ENCODE results near the gene DRAXIN. TPM values are rescaled to one million over a fixed set of nuclear protein-coding genes. Genes with fewer than 3 reads are reported as not detected.

Gene DRAXIN
- total RNA-seq, 4 donors from 2014 or later: 0.08 to 0.16 (median 0.12) TPM; not detected in 1

- H3K9me3 ChIP-seq: no peaks in the 10 kb centered on the region
- no peaks in the 10 kb centered on the region for H3K36me3 ChIP-seq
- no peak for ATAC-seq
- TF ChIP-seq EP300 (IDR thresholded peaks at IDR 0.05) (no peak), CTCF (IDR thresholded peaks at IDR 0.05) (peak in 3 of 4 experiments; percentile 42 to 73 (median 54))
- no peak overlapping the region for H3K27ac ChIP-seq
- 33 to 46% methylated on average over 3 to 7 of the region's 8 CpGs for WGBS, 2 donors (ENCODE audit: low coverage in 1 of 2)
- peaks cover 0 to 33% (median 18%) of the 10 kb centered on the region in 3 donors for H3K4me1 ChIP-seq
- no peak overlapping the region for H3K4me3 ChIP-seq
- H3K27me3 ChIP-seq: peaks cover 66% of the 10 kb centered on the region
Observed at GRCh38 chr1:11645670-11646265, 45.7 kb upstream of the DRAXIN start.

GRCh38 chr1:11646317-11646716 is 45.2 kb upstream of the DRAXIN start:
- ATAC-seq: no peak
- 88% methylated on average over 4 to 8 of the region's 9 CpGs for WGBS, 2 donors (ENCODE audit: low coverage in 1 of 2)
- Histone ChIP-seq H3K4me1 (peaks cover 0 to 37% (median 18%) of the 10 kb centered on the region in 3 donors), H3K27ac (no peak overlapping the region), H3K9me3 (no peaks in the 10 kb centered on the region), H3K4me3 (no peak overlapping the region), H3K36me3 (no peaks in the 10 kb centered on the region), H3K27me3 (peaks cover 62% of the 10 kb centered on the region)
- TF ChIP-seq POLR2AphosphoS5 (IDR thresholded peaks at IDR 0.05) (no peak), CTCF (IDR thresholded peaks at IDR 0.05) (no peak), POLR2A (IDR thresholded peaks at IDR 0.05) (no peak), EP300 (IDR thresholded peaks at IDR 0.05) (no peak)

- Histone ChIP-seq H3K9me3 (no peaks in the 10 kb centered on the region), H3K27ac (no peak overlapping the region), H3K36me3 (no peaks in the 10 kb centered on the region), H3K4me3 (no peak overlapping the region), H3K4me1 (peaks cover 0 to 37% (median 18%) of the 10 kb centered on the region in 3 donors), H3K27me3 (peaks cover 62% of the 10 kb centered on the region)
- no peak for ATAC-seq
- WGBS, 2 donors (ENCODE audit: low coverage in 1 of 2): no CpG with 5 or more reads among the region's 7 CpGs
- TF ChIP-seq POLR2AphosphoS5 (IDR thresholded peaks at IDR 0.05): no peak
- no peak for TF ChIP-seq CTCF (IDR thresholded peaks at IDR 0.05)
- no peak for TF ChIP-seq EP300 (IDR thresholded peaks at IDR 0.05)
- TF ChIP-seq POLR2A (IDR thresholded peaks at IDR 0.05): no peak
Observed at GRCh38 chr1:11647333-11647732, 44.2 kb upstream of the DRAXIN start.

GRCh38 chr1:11648039-11648438 is 43.5 kb upstream of the DRAXIN start:
- 44 to 90% methylated on average over 2 to 5 of the region's 6 CpGs for WGBS, 2 donors (ENCODE audit: low coverage in 1 of 2)
- no peaks in the 10 kb centered on the region for H3K36me3 ChIP-seq
- ATAC-seq: no peak
- peaks cover 57% of the 10 kb centered on the region for H3K27me3 ChIP-seq
- H3K9me3 ChIP-seq: no peaks in the 10 kb centered on the region
- H3K27ac ChIP-seq: no peak overlapping the region
- no peak overlapping the region for H3K4me3 ChIP-seq
- peaks cover 0 to 37% (median 18%) of the 10 kb centered on the region in 3 donors for H3K4me1 ChIP-seq
- TF ChIP-seq EP300 (IDR thresholded peaks at IDR 0.05): no peak
- TF ChIP-seq POLR2AphosphoS5 (IDR thresholded peaks at IDR 0.05): no peak
- no peak for TF ChIP-seq POLR2A (IDR thresholded peaks at IDR 0.05)
- no peak for TF ChIP-seq CTCF (IDR thresholded peaks at IDR 0.05)

GRCh38 chr1:11648732-11649158 is 42.8 kb upstream of the DRAXIN start:
- peaks cover 0 to 42% (median 18%) of the 10 kb centered on the region in 3 donors for H3K4me1 ChIP-seq

More at GRCh38 chr1:11648732-11649158, 42.8 kb upstream of the DRAXIN start:
- TF ChIP-seq POLR2A (IDR thresholded peaks at IDR 0.05) (no peak), EP300 (IDR thresholded peaks at IDR 0.05) (no peak), CTCF (IDR thresholded peaks at IDR 0.05) (no peak), POLR2AphosphoS5 (IDR thresholded peaks at IDR 0.05) (no peak)
- Histone ChIP-seq H3K9me3 (no peaks in the 10 kb centered on the region), H3K4me3 (no peak overlapping the region), H3K27ac (no peak overlapping the region), H3K27me3 (peaks cover 51% of the 10 kb centered on the region), H3K36me3 (no peaks in the 10 kb centered on the region)
- 0% methylated on average over 1 of the region's 30 CpGs; no CpG with 5 or more reads in 1 of the 2 donors for WGBS, 2 donors (ENCODE audit: low coverage in 1 of 2)
- ATAC-seq: peak; percentile 29
